Activated CD4-positive, CD25-positive, alpha-beta regulatory T cell (primary cell): ENCODE measurements around the gene NBR1.
"Not testable (repeated sequence)": the region's sequence is repeated elsewhere in the genome, so short reads cannot be mapped to it uniquely, and the experiment has no call there.

Experiments used
- DNase-seq, 4 experiments: peaks; one replicate each; lab custom pipeline; 2025; lab: John Stamatoyannopoulos, UW

Gene NBR1

GRCh38 chr17:43159232-43159631 is 11.8 kb upstream of the NBR1 start:
- DNase-seq = not testable (repeated sequence)

GRCh38 chr17:43159957-43160356 is 11.1 kb upstream of the NBR1 start:
- not testable (repeated sequence) for DNase-seq

GRCh38 chr17:43165971-43166370 is 5.0 kb upstream of the NBR1 start:
- DNase-seq = not testable (repeated sequence)

GRCh38 chr17:43169561-43170139 is 1.4 kb upstream of the NBR1 start:
- peak in 1 of 4 experiments; percentile 12 for DNase-seq

- DNase-seq = peak; percentile 54 to 76 (median 73)
These were observed 761 bp upstream of the NBR1 start for GRCh38 chr17:43170140-43170765.

- no peak for DNase-seq
These were observed 823 bp downstream of the NBR1 start for GRCh38 chr17:43171586-43172487.

- no peak for DNase-seq
These were observed 4.5 kb downstream of the NBR1 start for GRCh38 chr17:43175213-43176118.

GRCh38 chr17:43176119-43176570 is 5.1 kb downstream of the NBR1 start:
- no peak for DNase-seq

GRCh38 chr17:43183921-43184320 is 12.9 kb downstream of the NBR1 start:
- no peak for DNase-seq

- not testable (repeated sequence) for DNase-seq
These were observed 15.6 kb downstream of the NBR1 start for GRCh38 chr17:43186656-43187055.

GRCh38 chr17:43193251-43193650 is 22.2 kb downstream of the NBR1 start:
- DNase-seq = no peak

GRCh38 chr17:43199633-43200032 is 28.6 kb downstream of the NBR1 start:
- no peak for DNase-seq

GRCh38 chr17:43200127-43200526 is 29.1 kb downstream of the NBR1 start:
- no peak for DNase-seq

- not testable (repeated sequence) for DNase-seq
These were observed 32.0 kb downstream of the NBR1 start for GRCh38 chr17:43203013-43203412.

- no peak for DNase-seq
These were observed 39.6 kb downstream of the NBR1 start for GRCh38 chr17:43210576-43210975.

- no peak for DNase-seq
These were observed 40.1 kb downstream of the NBR1 start for GRCh38 chr17:43211123-43211479.

- peak; percentile 55 to 69 (median 64) for DNase-seq
These were observed 40.7 kb downstream of the NBR1 start, which contains the start of gene TMEM106A for GRCh38 chr17:43211480-43212402. Gene TMEM106A (plus strand): TSS chr17:43211875. CDS start chr17:43213042, 1,167 bp downstream.

- no peak for DNase-seq
These were observed 41.9 kb downstream of the NBR1 start for GRCh38 chr17:43212641-43213490.

GRCh38 chr17:43213545-43213944 is 42.5 kb downstream of the NBR1 start:
- DNase-seq = no peak

- no peak for DNase-seq
These were observed 44.3 kb downstream of the NBR1 start for GRCh38 chr17:43215341-43215740.
